Spleen (tissue), 11 donors: Measurements from ENCODE around the gene PKIG. TPM values are rescaled to one million over a fixed set of nuclear protein-coding genes. Genes with fewer than 3 reads are reported as not detected.
A peak's percentile ranks its signal among the peaks of the same experiment; 100 is the strongest.

ENCODE experiments used
- DNase-seq: peaks from one replicate; pipeline ENCODE4 v3.0.0-alpha.2; 2020
- H3K27ac ChIP-seq, 8 donors: fragments of 200-600 bp; sonication (generic) in 7 of 8; 1 replicate in 4 of 8; 2 replicates in 4 of 8; pipeline versions ENCODE4 v1.5.0 to v1.8.0; 2016 to 2021; ENCODE audit warnings: inconsistent platforms in 4 of 8, mild to moderate bottlenecking in 4 of 8, moderate library complexity in 1 of 8
- H3K27me3 ChIP-seq, 7 donors: fragments of 200-600 bp; sonication (generic) in 6 of 7; replicated peaks in 1 of 7; 1 replicate in 4 of 7; 2 replicates in 3 of 7; pipeline versions ENCODE4 v1.5.0 to v1.8.0; 2016 to 2021; ENCODE audit warnings: inconsistent platforms in 3 of 7, mild to moderate bottlenecking in 1 of 7
- H3K36me3 ChIP-seq, 6 donors: fragments of 200-600 bp; sonication (generic) in 5 of 6; 1 replicate in 4 of 6; 2 replicates in 2 of 6; pipeline versions ENCODE4 v1.5.0 to v1.8.0; 2016 to 2021; ENCODE audit warnings: inconsistent platforms in 2 of 6
- H3K4me1 ChIP-seq, 6 donors: fragments of 200-600 bp; sonication (generic) in 5 of 6; 1 replicate in 3 of 6; 2 replicates in 3 of 6; pipeline versions ENCODE4 v1.5.0 to v1.8.0; 2016 to 2021; ENCODE audit warnings: inconsistent platforms in 3 of 6
- H3K4me3 ChIP-seq, 8 donors: fragments of 200-600 bp; sonication (generic) in 7 of 8; 1 replicate in 4 of 8; 2 replicates in 4 of 8; pipeline versions ENCODE4 v1.5.0 to v1.8.0; 2016 to 2021; ENCODE audit warnings: inconsistent platforms in 4 of 8, mild to moderate bottlenecking in 4 of 8, moderate library complexity in 2 of 8
- H3K9me3 ChIP-seq, 8 donors: fragments of 200-600 bp; sonication (generic) in 7 of 8; 1 replicate in 4 of 8; 2 replicates in 4 of 8; pipeline versions ENCODE4 v1.5.0 to v1.8.0; 2016 to 2021; ENCODE audit warnings: inconsistent platforms in 4 of 8
- CTCF ChIP-seq, 11 experiments: fragments of 200-600 bp in 7 of 11; fragments of 450-650 bp in 4 of 11; sonication (generic) in 4 of 11; IDR thresholded peaks in 8 of 11; conservative IDR thresholded peaks in 3 of 11; 1 replicate in 7 of 11; 2 replicates in 4 of 11; pipeline versions ENCODE4 v1.4.0 to v1.8.0; 2016 to 2021; ENCODE audit warnings: antibody characterized with exemption in 11 of 11, inconsistent platforms in 4 of 11, mild to moderate bottlenecking in 1 of 11
- POLR2A ChIP-seq, 3 donors: fragments of 450-650 bp; IDR thresholded peaks; one replicate each; pipeline ENCODE4 v1.5.1; 2017; ENCODE audit warnings: antibody characterized with exemption in 3 of 3, mild to moderate bottlenecking in 1 of 3
- POLR2AphosphoS5 ChIP-seq, 3 donors: sonication (generic); formaldehyde crosslinking; IDR thresholded peaks; one replicate each; pipeline ENCODE4 v1.5.1; 2017; ENCODE audit warnings: antibody characterized with exemption in 3 of 3
- WGBS, 5 donors: extraction: QIAGEN DNeasy Blood & Tissue Kit in 3 of 5; methylation state at CpG; one replicate each; pipeline versions ENCODE4 v1.1.5 to v1.1.7; 2013 to 2018; 5-methylcytosine and 5-hydroxymethylcytosine counted together
- intact Hi-C: fragments of 100-400 bp; cut with DNase I; formaldehyde crosslinking; loops from one replicate; pipeline ENCODE4 v1.15.0; 2023; ENCODE audit warnings: low total_unique reads
- polyA plus RNA-seq, 3 donors: library from polyadenylated mRNA; stranded (reverse); fragments of 200-250 nt; gene quantifications; one replicate each; pipeline ENCODE4 v1.2.1, GENCODE V29; 2013
- total RNA-seq, 7 donors: library from RNA; depleted of rRNA in 3 of 7; stranded (reverse); fragments of >200 nt in 3 of 7; fragmentation: NEBNext Ultra II Directional in 4 of 7; extraction: Animal tissue kit (Norgen Biotek cat#: 25700) in 4 of 7; gene quantifications; one replicate each; pipeline versions ENCODE4 v1.1.0 to v1.2.1, GENCODE V29; 2016 to 2021
- donor health status: healthy with polysubstance abuse.
- donor health status: DM: no; HTN: no; CAD: no; lungs with moderate emphysema.
- donor health status: DM: no; HTN: no; CAD: no.
- donor health status: Bipolar disorder and iron deficiency.
- donor health status: healthy.
- donor health status: DM: no; HTN: no; CAD: no.
- donor health status: DM: yes; HTN: yes; CAD: no.

Gene PKIG
- total and polyA plus RNA-seq, 10 donors = 37.5 to 82.6 (median 56.1) TPM

DNA sequence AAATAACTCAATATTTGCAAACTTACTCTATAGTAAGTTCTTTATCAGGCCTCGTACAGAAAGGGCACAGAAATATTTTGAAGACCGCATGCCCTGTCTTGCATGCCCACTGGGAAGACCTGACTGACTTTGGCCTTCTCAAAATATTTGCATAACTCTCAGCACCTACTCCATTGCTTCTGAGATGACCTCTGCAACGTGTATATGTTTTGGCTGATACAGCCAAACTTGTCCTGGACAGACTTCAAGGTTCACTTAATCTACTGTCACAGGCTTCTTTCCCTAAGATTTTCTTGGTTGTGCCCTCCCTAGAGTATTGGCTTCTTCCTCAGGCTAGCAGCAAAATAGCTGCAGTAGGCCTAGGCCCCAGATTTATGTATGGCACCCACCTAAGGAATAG lies 39.0 kb upstream of the PKIG start:
- DNase-seq = no peak
- intact Hi-C loops = no loop called here
- 78 to 92% (median 82%) methylated on average over 3 of the region's 3 CpGs for WGBS, 5 donors
- no peaks in the 10 kb centered on the region for H3K36me3 ChIP-seq
- peaks cover 0 to 30% (median 5%) of the 10 kb centered on the region in 6 donors for H3K4me1 ChIP-seq
- H3K27ac ChIP-seq = no peak overlapping the region
- no peak overlapping the region for H3K4me3 ChIP-seq
- no peaks in the 10 kb centered on the region for H3K9me3 ChIP-seq
- no peaks in the 10 kb centered on the region for H3K27me3 ChIP-seq
- TF ChIP-seq POLR2AphosphoS5 (IDR thresholded peaks at IDR 0.05) = no peak

GRCh38 chr20:44544263-44544662 lies 38.1 kb upstream of the PKIG start:
- intact Hi-C loops = no loop called here

GRCh38 chr20:44547419-44547818 lies 35.0 kb upstream of the PKIG start:
- no peak for DNase-seq
- H3K27ac ChIP-seq = peak overlapping the region in 1 of 8 donors; percentile 13
- intact Hi-C loops = no loop called here
- H3K27me3 ChIP-seq = no peaks in the 10 kb centered on the region
- TF ChIP-seq POLR2A (IDR thresholded peaks at IDR 0.05) (no peak), POLR2AphosphoS5 (IDR thresholded peaks at IDR 0.05) (no peak), CTCF (IDR thresholded peaks at IDR 0.05 in 8 of 11, conservative IDR thresholded peaks at IDR 0.05 in 3 of 11) (no peak)
- H3K4me3 ChIP-seq = no peak overlapping the region
- H3K4me1 ChIP-seq = peaks cover 0 to 16% (median 2%) of the 10 kb centered on the region in 6 donors
- no peaks in the 10 kb centered on the region for H3K9me3 ChIP-seq
- WGBS, 5 donors = 96 to 98% (median 97%) methylated on average over 8 of the region's 8 CpGs
- H3K36me3 ChIP-seq = no peaks in the 10 kb centered on the region

More at GRCh38 chr20:44544263-44544662, 38.1 kb upstream of the PKIG start:
- Histone ChIP-seq H3K36me3 (no peaks in the 10 kb centered on the region), H3K9me3 (no peaks in the 10 kb centered on the region), H3K27me3 (no peaks in the 10 kb centered on the region), H3K4me1 (peaks cover 0 to 30% (median 5%) of the 10 kb centered on the region in 6 donors), H3K4me3 (no peak overlapping the region), H3K27ac (no peak overlapping the region)
- DNase-seq = no peak
- TF ChIP-seq POLR2A (IDR thresholded peaks at IDR 0.05) = no peak
- TF ChIP-seq CTCF (IDR thresholded peaks at IDR 0.05 in 8 of 11, conservative IDR thresholded peaks at IDR 0.05 in 3 of 11) = no peak
- no peak for TF ChIP-seq POLR2AphosphoS5 (IDR thresholded peaks at IDR 0.05)
- WGBS, 5 donors = 37 to 69% (median 47%) methylated on average over 5 of the region's 5 CpGs

GRCh38 chr20:44549123-44549522 lies 33.3 kb upstream of the PKIG start:
- Histone ChIP-seq H3K36me3 (no peaks in the 10 kb centered on the region), H3K4me1 (peaks cover 0 to 14% (median 0%) of the 10 kb centered on the region in 6 donors), H3K27me3 (no peaks in the 10 kb centered on the region), H3K9me3 (no peaks in the 10 kb centered on the region), H3K4me3 (no peak overlapping the region), H3K27ac (peak overlapping the region in 1 of 8 donors; percentile 32)
- intact Hi-C loops = no loop called here
- TF ChIP-seq POLR2A (IDR thresholded peaks at IDR 0.05) (no peak), POLR2AphosphoS5 (IDR thresholded peaks at IDR 0.05) (no peak), CTCF (IDR thresholded peaks at IDR 0.05 in 8 of 11, conservative IDR thresholded peaks at IDR 0.05 in 3 of 11) (no peak)
- WGBS, 5 donors = 55 to 71% (median 59%) methylated on average over 4 of the region's 4 CpGs
- no peak for DNase-seq

DNA sequence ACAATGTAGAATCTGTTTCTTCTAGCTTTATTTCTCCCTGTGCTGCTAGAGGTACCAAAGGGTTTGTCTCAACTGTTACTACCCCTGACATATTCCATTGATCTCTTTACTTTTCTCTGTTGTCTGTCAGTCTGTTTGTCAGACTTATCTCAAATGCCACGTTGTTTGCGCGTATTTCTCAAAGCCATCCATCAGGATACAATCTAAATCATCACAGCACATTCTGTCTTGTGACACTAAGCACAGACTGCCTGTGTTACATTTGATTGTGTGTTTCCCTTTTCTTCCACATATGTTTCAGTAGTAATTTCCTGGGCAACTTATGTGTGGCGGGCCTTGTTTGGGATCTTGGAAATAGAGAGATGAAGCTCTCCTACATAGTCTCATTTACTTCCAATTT lies 30.3 kb upstream of the PKIG start:
- peaks cover 0 to 11% (median 0%) of the 10 kb centered on the region in 6 donors for H3K4me1 ChIP-seq
- no peak for DNase-seq
- no peak overlapping the region for H3K4me3 ChIP-seq
- H3K9me3 ChIP-seq = no peaks in the 10 kb centered on the region
- no peaks in the 10 kb centered on the region for H3K27me3 ChIP-seq
- intact Hi-C loops = no loop called here
- peak overlapping the region in 1 of 8 donors; percentile 16 for H3K27ac ChIP-seq
- H3K36me3 ChIP-seq = no peaks in the 10 kb centered on the region
- WGBS, 5 donors = 80 to 91% (median 82%) methylated on average over 4 of the region's 4 CpGs
- TF ChIP-seq POLR2A (IDR thresholded peaks at IDR 0.05) = no peak
- TF ChIP-seq POLR2AphosphoS5 (IDR thresholded peaks at IDR 0.05) = no peak
- TF ChIP-seq CTCF (IDR thresholded peaks at IDR 0.05 in 8 of 11, conservative IDR thresholded peaks at IDR 0.05 in 3 of 11) = no peak
